ENCODE data around the gene RAI2.

RAI2 gene

DNA sequence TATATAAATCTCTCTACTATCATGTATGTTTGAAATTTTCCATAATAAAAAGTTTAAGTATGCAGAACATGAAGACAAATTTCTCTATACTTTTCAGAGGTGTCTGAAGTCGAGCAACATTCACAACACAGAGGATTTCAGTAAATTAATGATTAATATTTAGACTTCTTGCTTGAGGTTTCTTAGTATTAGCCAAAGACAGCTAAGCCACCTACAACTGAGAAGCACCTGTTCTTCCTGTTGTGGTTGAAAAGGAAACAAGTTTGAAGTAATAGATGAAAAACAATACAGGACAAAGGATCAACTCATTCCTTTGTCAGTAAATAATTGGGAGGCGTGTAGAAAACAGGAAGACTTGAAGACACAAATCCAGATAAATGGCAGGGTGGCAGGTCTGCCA is 102.7 kb downstream of the RAI2 start:
- no peak for DNase-seq (ENCODE audit: low read depth)
- H3K4me3 ChIP-seq (replicated peaks; ENCODE audit: low read depth, low read length) = no peak overlapping the region
- TF ChIP-seq, protein P1, sequence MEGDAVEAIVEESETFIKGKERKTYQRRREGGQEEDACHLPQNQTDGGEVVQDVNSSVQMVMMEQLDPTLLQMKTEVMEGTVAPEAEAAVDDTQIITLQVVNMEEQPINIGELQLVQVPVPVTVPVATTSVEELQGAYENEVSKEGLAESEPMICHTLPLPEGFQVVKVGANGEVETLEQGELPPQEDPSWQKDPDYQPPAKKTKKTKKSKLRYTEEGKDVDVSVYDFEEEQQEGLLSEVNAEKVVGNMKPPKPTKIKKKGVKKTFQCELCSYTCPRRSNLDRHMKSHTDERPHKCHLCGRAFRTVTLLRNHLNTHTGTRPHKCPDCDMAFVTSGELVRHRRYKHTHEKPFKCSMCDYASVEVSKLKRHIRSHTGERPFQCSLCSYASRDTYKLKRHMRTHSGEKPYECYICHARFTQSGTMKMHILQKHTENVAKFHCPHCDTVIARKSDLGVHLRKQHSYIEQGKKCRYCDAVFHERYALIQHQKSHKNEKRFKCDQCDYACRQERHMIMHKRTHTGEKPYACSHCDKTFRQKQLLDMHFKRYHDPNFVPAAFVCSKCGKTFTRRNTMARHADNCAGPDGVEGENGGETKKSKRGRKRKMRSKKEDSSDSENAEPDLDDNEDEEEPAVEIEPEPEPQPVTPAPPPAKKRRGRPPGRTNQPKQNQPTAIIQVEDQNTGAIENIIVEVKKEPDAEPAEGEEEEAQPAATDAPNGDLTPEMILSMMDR (IDR thresholded peaks at IDR 0.05; ENCODE audit: low read length, missing control alignments) = no peak

DNA sequence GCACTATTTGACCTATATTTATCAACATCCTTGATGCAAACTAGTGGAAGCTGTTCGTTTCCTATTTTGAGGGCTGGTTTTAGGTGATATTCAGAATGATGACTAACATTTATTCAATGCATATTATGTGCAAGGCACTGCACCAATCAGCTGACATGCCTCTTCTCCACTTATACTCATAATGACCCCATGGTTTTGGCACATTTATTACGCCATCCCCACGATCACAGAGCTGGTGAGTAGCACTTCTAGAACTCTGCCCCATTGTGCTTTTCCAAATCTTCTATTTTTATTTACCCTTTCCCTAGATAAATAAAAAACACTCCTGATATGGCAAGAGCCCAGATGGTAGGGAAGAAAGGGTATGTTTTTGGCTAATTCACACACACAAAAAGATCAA is 110.7 kb downstream of the RAI2 start:
- H3K4me3 ChIP-seq (replicated peaks; ENCODE audit: low read depth, low read length) = no peak overlapping the region
- TF ChIP-seq, protein P1 (IDR thresholded peaks at IDR 0.05; ENCODE audit: low read length, missing control alignments) = no peak
- no peak for DNase-seq (ENCODE audit: low read depth)
